PC-3 (cell line): Measurements from ENCODE around the gene CHAC2. TPM values are rescaled to one million over a fixed set of nuclear protein-coding genes. Genes with fewer than 3 reads are reported as not detected.

Source experiments
- ATAC-seq: fragments of 200-7000 bp; cut with Tn5 transposase; 2 replicates; pipeline ENCODE4 v1.9.1; 2020; ENCODE audit warnings: mild to moderate bottlenecking, moderate library complexity
- BruUV-seq: library from RNA; stranded (reverse); fragments of 400-500 nt; replicated peaks from 2 replicates; lab custom pipeline; 2021; lab: Mats Ljungman, UMichigan
- CTCF ChIA-PET: fragments of 300-600 bp; sonication (Branson Sonifier 250); formaldehyde crosslinking; loops from one replicate; lab custom pipeline; 2022; ENCODE audit warnings: antibody characterized with exemption; lab: Charles Lee
- POLR2A ChIA-PET: fragments of 300-600 bp; sonication (Branson Sonifier 250); formaldehyde crosslinking; loops from one replicate; lab custom pipeline; 2022; ENCODE audit warnings: antibody characterized with exemption; ENCODE audit not compliant: unreplicated experiment; lab: Charles Lee
- DNase-seq: peaks from one replicate; pipeline ENCODE4 v3.0.0-alpha.2; 2015
- H2AFZ ChIP-seq: fragments of 300-600 bp; sonication (generic); 2 replicates; pipeline ENCODE4 v1.6.0; 2016; ENCODE audit warnings: antibody characterized with exemption, low read length
- H3F3A ChIP-seq: fragments of 300-600 bp; sonication (generic); one replicate; pipeline ENCODE4 v1.6.0; 2017; ENCODE audit warnings: antibody characterized with exemption, low read length, control low read depth, mild to moderate bottlenecking; ENCODE audit not compliant: unreplicated experiment
- H3K27ac ChIP-seq: fragments of 300-600 bp; sonication (generic); 2 replicates; pipeline ENCODE4 v1.5.1; 2016; ENCODE audit warnings: mild to moderate bottlenecking, low read length
- H3K27me3 ChIP-seq: fragments of 300-600 bp; sonication (generic); 2 replicates; pipeline ENCODE4 v1.6.1; 2016; ENCODE audit warnings: low read length, mixed read lengths
- H3K36me3 ChIP-seq: fragments of 300-600 bp; sonication (generic); 2 replicates; pipeline ENCODE4 v1.6.1; 2016; ENCODE audit warnings: low read depth, mixed run types, low read length, mixed read lengths
- H3K4me1 ChIP-seq: fragments of 300-600 bp; sonication (generic); 2 replicates; pipeline ENCODE4 v1.5.1; 2016; ENCODE audit warnings: low read length; ENCODE audit not compliant: insufficient read depth
- H3K4me2 ChIP-seq: fragments of 300-600 bp; sonication (generic); 2 replicates; pipeline ENCODE4 v1.6.0; 2016; ENCODE audit warnings: low read length
- H3K4me3 ChIP-seq: fragments of 300-600 bp; sonication (generic); 2 replicates; pipeline ENCODE4 v1.5.1; 2016; ENCODE audit warnings: mild to moderate bottlenecking, low read length, mixed read lengths
- H3K79me2 ChIP-seq: fragments of 300-600 bp; sonication (generic); 2 replicates; pipeline ENCODE4 v1.6.1; 2017; ENCODE audit warnings: low read length, mixed read lengths
- H3K9ac ChIP-seq: fragments of 300-600 bp; sonication (generic); 2 replicates; pipeline ENCODE4 v1.6.0; 2016; ENCODE audit warnings: mild to moderate bottlenecking, low read length
- H3K9me2 ChIP-seq: fragments of 300-600 bp; sonication (generic); replicated peaks from 2 replicates; pipeline ENCODE4 v1.6.1; 2016; ENCODE audit warnings: mixed run types, low read length, mixed read lengths
- H3K9me3 ChIP-seq: fragments of 300-600 bp; sonication (generic); 2 replicates; pipeline ENCODE4 v1.6.1; 2016; ENCODE audit warnings: low read length, mixed read lengths
- H4K20me1 ChIP-seq: fragments of 300-600 bp; sonication (generic); 2 replicates; pipeline ENCODE4 v1.6.1; 2016; ENCODE audit warnings: low read length, mixed read lengths
- EZH2 ChIP-seq: fragments of 300-600 bp; sonication (generic); IDR thresholded peaks from one replicate; pipeline ENCODE4 v1.6.1; 2017; ENCODE audit warnings: antibody characterized with exemption, mild to moderate bottlenecking, low read length; ENCODE audit not compliant: unreplicated experiment
- EZH2phosphoT487 ChIP-seq: fragments of 300-600 bp; sonication (generic); IDR thresholded peaks from 2 replicates; pipeline ENCODE4 v1.6.1; 2018; ENCODE audit warnings: mild to moderate bottlenecking, antibody characterized with exemption, low read length, borderline replicate concordance
- intact Hi-C: fragments of 100-400 bp; cut with micrococcal nuclease; formaldehyde crosslinking; loops from 2 replicates; pipeline ENCODE4 v1.9.0; 2023
- total RNA-seq: library from RNA; depleted of rRNA; stranded (reverse); fragments of >200 nt; gene quantifications from 2 replicates; pipeline ENCODE4 v1.2.3, GENCODE V29; 2014
- TF ChIP-seq, protein P1 (sequence below): fragments of 300-600 bp; sonication (generic); conservative IDR thresholded peaks from 2 replicates; pipeline ENCODE4 v1.5.1; 2017; ENCODE audit warnings: antibody characterized with exemption, low read depth, mild to moderate bottlenecking, low read length

Gene CHAC2
- total RNA-seq, 1 experiment from 2014 or later: 16.0 TPM

DNA sequence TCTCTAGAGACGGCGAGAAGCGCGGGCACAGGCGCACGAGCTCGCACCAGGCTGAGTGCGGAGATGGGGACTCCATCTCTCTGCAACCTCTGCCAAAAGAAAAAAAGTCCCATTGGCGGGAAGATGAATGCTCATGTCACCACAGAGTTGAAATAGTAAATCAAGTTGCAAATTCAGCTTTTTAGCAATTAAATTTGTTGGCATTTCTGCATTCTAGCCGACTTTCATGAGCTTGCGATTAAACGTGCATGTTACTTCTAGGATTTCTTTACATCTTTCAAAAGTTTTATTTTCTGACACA lies 588 bp downstream of the CHAC2 start:
- intact Hi-C loops: no loop called here
- TF ChIP-seq, protein P1, sequence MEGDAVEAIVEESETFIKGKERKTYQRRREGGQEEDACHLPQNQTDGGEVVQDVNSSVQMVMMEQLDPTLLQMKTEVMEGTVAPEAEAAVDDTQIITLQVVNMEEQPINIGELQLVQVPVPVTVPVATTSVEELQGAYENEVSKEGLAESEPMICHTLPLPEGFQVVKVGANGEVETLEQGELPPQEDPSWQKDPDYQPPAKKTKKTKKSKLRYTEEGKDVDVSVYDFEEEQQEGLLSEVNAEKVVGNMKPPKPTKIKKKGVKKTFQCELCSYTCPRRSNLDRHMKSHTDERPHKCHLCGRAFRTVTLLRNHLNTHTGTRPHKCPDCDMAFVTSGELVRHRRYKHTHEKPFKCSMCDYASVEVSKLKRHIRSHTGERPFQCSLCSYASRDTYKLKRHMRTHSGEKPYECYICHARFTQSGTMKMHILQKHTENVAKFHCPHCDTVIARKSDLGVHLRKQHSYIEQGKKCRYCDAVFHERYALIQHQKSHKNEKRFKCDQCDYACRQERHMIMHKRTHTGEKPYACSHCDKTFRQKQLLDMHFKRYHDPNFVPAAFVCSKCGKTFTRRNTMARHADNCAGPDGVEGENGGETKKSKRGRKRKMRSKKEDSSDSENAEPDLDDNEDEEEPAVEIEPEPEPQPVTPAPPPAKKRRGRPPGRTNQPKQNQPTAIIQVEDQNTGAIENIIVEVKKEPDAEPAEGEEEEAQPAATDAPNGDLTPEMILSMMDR: no peak
- no peak for TF ChIP-seq EZH2phosphoT487
- no peak for TF ChIP-seq EZH2

DNA sequence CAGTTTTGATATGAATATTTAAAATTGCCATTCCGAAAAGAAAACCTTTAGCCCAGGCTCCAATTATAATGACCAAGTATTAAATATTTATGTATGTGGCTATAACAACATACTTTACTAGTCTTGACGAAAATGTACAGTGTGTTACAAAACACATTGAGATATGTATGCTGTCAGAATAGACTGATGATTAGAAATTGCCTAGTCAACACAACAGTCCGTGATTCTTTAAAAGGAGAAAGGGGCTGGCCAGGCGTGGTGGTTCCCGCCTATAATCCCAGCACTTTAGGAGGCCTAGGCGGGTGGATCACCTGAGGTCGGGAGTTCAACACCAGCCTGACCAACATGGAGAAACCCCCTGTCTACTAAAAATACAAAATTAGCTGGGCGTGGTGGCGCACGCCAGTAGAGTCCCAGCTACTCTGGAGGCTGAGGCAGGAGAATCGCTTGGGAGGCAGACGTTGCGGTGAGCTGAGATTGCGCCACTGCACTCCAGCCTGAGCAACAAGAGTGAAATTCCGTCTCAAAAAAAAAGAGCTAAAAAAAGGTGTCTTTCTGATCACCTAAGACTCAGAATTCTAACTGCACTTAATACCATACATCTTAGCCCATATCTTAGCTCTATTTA lies 1.8 kb downstream of the CHAC2 start:
- POLR2A ChIA-PET: no interaction called here
- TF ChIP-seq EZH2: no peak
- TF ChIP-seq EZH2phosphoT487: no peak
- TF ChIP-seq, protein P1: no peak
- no peaks in the 10 kb centered on the region for H3K27me3 ChIP-seq
- DNase-seq (no peak), ATAC-seq (no peak)
- H3K9me3 ChIP-seq: no peaks in the 10 kb centered on the region
- H3K9me2 ChIP-seq: no peaks in the 10 kb centered on the region
- no peak overlapping the region for H3K9ac ChIP-seq
- H3K79me2 ChIP-seq: peaks cover 45% of the 10 kb centered on the region
- intact Hi-C loops: no loop called here
- H3K27ac ChIP-seq: no peak overlapping the region
- CTCF ChIA-PET: no interaction called here
- H2AFZ ChIP-seq: no peak overlapping the region
- peaks cover 28% of the 10 kb centered on the region for H3K4me1 ChIP-seq
- no peaks in the 10 kb centered on the region for H3F3A ChIP-seq
- no TSS peak for BruUV-seq
- no peaks in the 10 kb centered on the region for H4K20me1 ChIP-seq
- H3K4me3 ChIP-seq: peak overlapping the region; percentile 88
- 0 out of 2 replicates have a peak, but pooled peaks cover 6% of the 10 kb centered on the region for H3K36me3 ChIP-seq
- peak overlapping the region; percentile 87 for H3K4me2 ChIP-seq

More for the DNA sequence above, 588 bp downstream of the CHAC2 start:
- H3K4me1 ChIP-seq: peaks cover 28% of the 10 kb centered on the region
- no TSS peak for BruUV-seq
- H3K4me3 ChIP-seq: peak overlapping the region; percentile 88
- peak overlapping the region; percentile 82 for H3K9ac ChIP-seq
- ChIA-PET POLR2A (no interaction called here), CTCF (no interaction called here)
- H4K20me1 ChIP-seq: no peaks in the 10 kb centered on the region
- DNase-seq: peak; percentile 58
- peak; percentile 81 for ATAC-seq
- peak overlapping the region; percentile 39 for H3K27ac ChIP-seq
- no peaks in the 10 kb centered on the region for H3K27me3 ChIP-seq
- peaks cover 40% of the 10 kb centered on the region for H3K79me2 ChIP-seq
- peak overlapping the region; percentile 87 for H3K4me2 ChIP-seq
- H3K9me3 ChIP-seq: no peaks in the 10 kb centered on the region
- H3K9me2 ChIP-seq: no peaks in the 10 kb centered on the region
- H3K36me3 ChIP-seq: 0 out of 2 replicates have a peak, but pooled peaks cover 3% of the 10 kb centered on the region
- no peaks in the 10 kb centered on the region for H3F3A ChIP-seq
- H2AFZ ChIP-seq: peak overlapping the region; percentile 94

- peak; percentile 72 for DNase-seq
- peaks cover 45% of the 10 kb centered on the region for H3K79me2 ChIP-seq
- H3K9me2 ChIP-seq: no peaks in the 10 kb centered on the region
- no peak for ATAC-seq
- peak overlapping the region; percentile 12; the same call in 1 of the 2 replicates for H3K27ac ChIP-seq
- no peaks in the 10 kb centered on the region for H3K27me3 ChIP-seq
- intact Hi-C loops: no loop called here
- H3K4me3 ChIP-seq: no peak overlapping the region
- ChIA-PET POLR2A (interaction anchor here (0.6 to 0.7 kb wide), 3 partner anchors 17 to 752 kb away, joined by 3 to 39 read pairs (median 11); partner anchors contain the start of genes ASB3 and ERLEC1), CTCF (interaction anchor here (0.6 kb wide), 1 partner anchor 25 kb away, joined by 7 read pairs; no protein-coding TSS in a partner anchor)
- H3K4me1 ChIP-seq: peaks cover 28% of the 10 kb centered on the region
- H3K9ac ChIP-seq: no peak overlapping the region
- 0 out of 2 replicates have a peak, but pooled peaks cover 11% of the 10 kb centered on the region for H3K36me3 ChIP-seq
- H3K4me2 ChIP-seq: peak overlapping the region; percentile 32
- H3K9me3 ChIP-seq: no peaks in the 10 kb centered on the region
- no peaks in the 10 kb centered on the region for H3F3A ChIP-seq
- TF ChIP-seq, protein P1: no peak
- no peak for TF ChIP-seq EZH2
- TF ChIP-seq EZH2phosphoT487: no peak
- H2AFZ ChIP-seq: no peak overlapping the region
- no TSS peak for BruUV-seq
- no peaks in the 10 kb centered on the region for H4K20me1 ChIP-seq
Measured at GRCh38 chr2:53770264-53770663, 2.7 kb downstream of the CHAC2 start.
